GM12878 (cell line): Measurements from ENCODE around the gene SYNGAP1. TPM values are rescaled to one million over a fixed set of nuclear protein-coding genes. Genes with fewer than 3 reads are reported as not detected.

Source experiments
- ATAC-seq: fragments of 200-7000 bp; cut with Tn5 transposase; 3 replicates; pipeline ENCODE4 v1.9.1; 2020; ENCODE audit warnings: mild to moderate bottlenecking, moderate library complexity
- BruUV-seq: library from RNA; stranded (reverse); fragments of 400-500 nt; replicated peaks from 2 replicates; lab custom pipeline; 2021; lab: Mats Ljungman, UMichigan
- CTCF ChIA-PET: fragments of 300-600 bp; sonication (Branson Sonifier 250); formaldehyde crosslinking; extraction: SDS; loops from one replicate; lab custom pipeline; 2021; ENCODE audit warnings: inconsistent platforms; lab: Yijun Ruan, JAX
- POLR2A ChIA-PET: fragments of 350-600 bp; formaldehyde crosslinking; extraction: SDS; loops from one replicate; lab custom pipeline; 2021; ENCODE audit warnings: inconsistent platforms; lab: Charles Lee
- RAD21 ChIA-PET: fragments of 300-600 bp; sonication (Branson Sonifier 250); formaldehyde crosslinking; loops from one replicate; lab custom pipeline; 2023; ENCODE audit warnings: antibody characterized with exemption; ENCODE audit not compliant: unreplicated experiment; lab: Charles Lee
- SMC1A ChIA-PET: fragments of 300-600 bp; sonication (Branson Sonifier 250); formaldehyde crosslinking; loops from one replicate; lab custom pipeline; 2023; ENCODE audit not compliant: unreplicated experiment, uncharacterized antibody; lab: Charles Lee
- DNase-seq: peaks from one replicate; pipeline ENCODE4 v3.0.0-alpha.2; 2011; ENCODE audit warnings: low read depth, low spot score
- FAIRE-seq: peaks from 3 replicates; lab custom pipeline; 2011; peaks lifted over from hg19 to GRCh38; lab: Jason Lieb, UNC
- H2AFZ ChIP-seq: 2 replicates; pipeline ENCODE4 v1.6.0; 2011; ENCODE audit warnings: low read depth, low read length, control low read depth; ENCODE audit not compliant: control insufficient read depth
- H3K27ac ChIP-seq: 2 replicates; pipeline ENCODE4 v1.5.1; 2011; ENCODE audit warnings: control low read depth; ENCODE audit not compliant: control insufficient read depth, insufficient read depth
- H3K27me3 ChIP-seq, 2 experiments: replicated peaks in 1 of 2; 2 replicates each; pipeline versions ENCODE4 v1.6.0 to v1.6.1; 2011; ENCODE audit warnings: low read length in 1 of 2; ENCODE audit not compliant: control insufficient read depth in 2 of 2, insufficient read depth in 2 of 2
- H3K36me3 ChIP-seq, 2 experiments: 2 replicates each; pipeline ENCODE4 v1.5.1; 2011; ENCODE audit warnings: low read length in 1 of 2; ENCODE audit not compliant: control insufficient read depth in 2 of 2, insufficient read depth in 2 of 2
- H3K4me1 ChIP-seq: 2 replicates; pipeline ENCODE4 v1.6.1; 2011; ENCODE audit warnings: mild to moderate bottlenecking, low read length, moderate library complexity, mixed read lengths; ENCODE audit not compliant: control insufficient read depth, insufficient read depth
- H3K4me2 ChIP-seq: 2 replicates; pipeline ENCODE4 v1.6.0; 2011; ENCODE audit warnings: control low read depth; ENCODE audit not compliant: control insufficient read depth, insufficient read depth
- H3K4me3 ChIP-seq: fragments of 200-600 bp; sonication (generic); 2 replicates; pipeline ENCODE4 v1.5.1; 2016
- H3K79me2 ChIP-seq: 2 replicates; pipeline ENCODE4 v1.6.0; 2011; ENCODE audit warnings: low read length; ENCODE audit not compliant: control insufficient read depth, insufficient read depth
- H3K9ac ChIP-seq: 2 replicates; pipeline ENCODE4 v1.8.0; 2011; ENCODE audit warnings: low read length, control low read depth, mixed read lengths; ENCODE audit not compliant: control insufficient read depth, insufficient read depth
- H3K9me3 ChIP-seq: replicated peaks from 3 replicates; pipeline ENCODE4 v1.5.1; 2011; ENCODE audit warnings: mild to moderate bottlenecking, low read length; ENCODE audit not compliant: control insufficient read depth, insufficient read depth
- H4K20me1 ChIP-seq: 2 replicates; pipeline ENCODE4 v1.6.0; 2011; ENCODE audit not compliant: control insufficient read depth, insufficient read depth
- BMI1 ChIP-seq: fragments of 450-650 bp; IDR thresholded peaks from 2 replicates; pipeline ENCODE4 v1.6.1; 2016; ENCODE audit warnings: mild to moderate bottlenecking, moderate library complexity, borderline replicate concordance
- CEBPB ChIP-seq, 2 experiments: fragments of 150-350 bp in 1 of 2; IDR thresholded peaks; 2 replicates each; pipeline ENCODE4 v1.6.1; 2012 to 2014; ENCODE audit warnings: low read depth in 2 of 2, low read length in 2 of 2, borderline replicate concordance in 1 of 2, inconsistent platforms in 1 of 2
- DPF2 ChIP-seq: fragments of 450-650 bp; IDR thresholded peaks from 2 replicates; pipeline ENCODE4 v1.6.1; 2017; ENCODE audit warnings: mild to moderate bottlenecking
- IKZF2 ChIP-seq, 2 experiments: fragments of 450-650 bp; IDR thresholded peaks; 2 replicates each; pipeline ENCODE4 v1.6.1; 2017; ENCODE audit warnings: mild to moderate bottlenecking in 2 of 2, moderate library complexity in 2 of 2
- KLF5 ChIP-seq: fragments of 450-650 bp; IDR thresholded peaks from 2 replicates; pipeline ENCODE4 v1.6.1; 2014; ENCODE audit warnings: mild to moderate bottlenecking; ENCODE audit not compliant: partially characterized antibody
- POLR2A ChIP-seq: IDR thresholded peaks from 2 replicates; pipeline ENCODE4 v1.6.1; 2011; ENCODE audit warnings: low read depth, mild to moderate bottlenecking, low read length
- RCOR1 ChIP-seq: conservative IDR thresholded peaks from 2 replicates; pipeline ENCODE4 v1.6.1; 2012; ENCODE audit warnings: low read depth, low read length, improper control_type of control experiment
- RUNX3 ChIP-seq: IDR thresholded peaks from 2 replicates; pipeline ENCODE4 v1.6.1; 2012; ENCODE audit warnings: low read length, inconsistent platforms
- SMAD5 ChIP-seq: IDR thresholded peaks from 2 replicates; pipeline ENCODE4 v1.6.1; 2016; ENCODE audit warnings: antibody characterized with exemption, low read depth
- SRF ChIP-seq, 2 experiments: IDR thresholded peaks; 2 replicates each; pipeline ENCODE4 v1.6.1; 2011; ENCODE audit warnings: low read depth in 2 of 2, low read length in 2 of 2, mild to moderate bottlenecking in 1 of 2, moderate library complexity in 1 of 2
- SUZ12 ChIP-seq: fragments of 200-600 bp; sonication (generic); IDR thresholded peaks from one replicate; pipeline ENCODE4 v1.6.1; 2018; ENCODE audit warnings: antibody characterized with exemption, mild to moderate bottlenecking; ENCODE audit not compliant: unreplicated experiment
- TCF3 ChIP-seq: IDR thresholded peaks from 2 replicates; pipeline ENCODE4 v1.6.1; 2012; ENCODE audit warnings: low read depth, mild to moderate bottlenecking, low read length, borderline replicate concordance; ENCODE audit not compliant: insufficient read depth
- ZNF217 ChIP-seq: fragments of 450-650 bp; IDR thresholded peaks from 2 replicates; pipeline ENCODE4 v1.6.1; 2017; ENCODE audit warnings: antibody characterized with exemption, mild to moderate bottlenecking
- WGBS: methylation state at CpG from one replicate; pipeline ENCODE4 v1.1.6; 2016; ENCODE audit warnings: low lambda C conversion rate; ENCODE audit not compliant: insufficient replicate concordance, insufficient coverage; ENCODE audit errors: missing lambda C conversion rate; 5-methylcytosine and 5-hydroxymethylcytosine counted together
- in situ Hi-C: fragments of 300-500 bp; cut with MboI; formaldehyde crosslinking; loops from 9 replicates; pipeline ENCODE4 v1.14.3; 2018; ENCODE audit warnings: mixed read lengths
- intact Hi-C: fragments of 100-400 bp; cut with micrococcal nuclease; formaldehyde crosslinking; loops from one replicate; pipeline ENCODE4 v1.14.2; 2022; ENCODE audit not compliant: unreplicated experiment
- polyA plus RNA-seq, 11 experiments: library from polyadenylated mRNA; depleted of rRNA in 4 of 11; unstranded in 6 of 11; stranded (reverse) in 5 of 11; fragments of >200 nt; fragmentation: Nextera tagmentation in 4 of 11; fragmentation: Illumina TruSeq in 1 of 11; extraction: Ambion mirVana in 4 of 11; extraction: Trizol in 1 of 11; gene quantifications; 1 replicate in 1 of 11; 2 replicates in 10 of 11; pipeline versions ENCODE4 v1.2.1 to v1.2.3, GENCODE V29; 2011 to 2016; ENCODE audit warnings: inconsistent platforms in 2 of 11, missing spikeins in 2 of 11, low read depth in 1 of 11
- total RNA-seq, 4 experiments: library from RNA; depleted of rRNA in 3 of 4; stranded (reverse); fragments of >200 nt in 3 of 4; fragmentation: Illumina TruSeq in 1 of 4; extraction: Trizol in 1 of 4; gene quantifications; 2 replicates each; pipeline versions ENCODE4 v1.2.1 to v1.2.3, GENCODE V29; 2013 to 2021
- TF ChIP-seq, protein P1 (sequence below): fragments of 450-650 bp; formaldehyde crosslinking; IDR thresholded peaks from 2 replicates; pipeline ENCODE4 v1.5.0; 2022; ENCODE audit warnings: mild to moderate bottlenecking, missing genetic modification characterization
- TF ChIP-seq, protein P2 (sequence below): IDR thresholded peaks from 2 replicates; pipeline ENCODE4 v1.6.1; 2011; ENCODE audit warnings: mild to moderate bottlenecking, low read depth, low read length, moderate library complexity; ENCODE audit not compliant: insufficient replicate concordance
- TF ChIP-seq, protein P3 (sequence below): fragments of 450-650 bp; IDR thresholded peaks from 2 replicates; pipeline ENCODE4 v1.6.1; 2016; ENCODE audit warnings: mild to moderate bottlenecking

SYNGAP1 gene
- total and polyA plus RNA-seq, 10 of the 15 experiments (the other 5 are each of a cell fraction or from before 2014, with no cell fraction given): 0.05 to 9.2 (median 1.2) TPM

DNA sequence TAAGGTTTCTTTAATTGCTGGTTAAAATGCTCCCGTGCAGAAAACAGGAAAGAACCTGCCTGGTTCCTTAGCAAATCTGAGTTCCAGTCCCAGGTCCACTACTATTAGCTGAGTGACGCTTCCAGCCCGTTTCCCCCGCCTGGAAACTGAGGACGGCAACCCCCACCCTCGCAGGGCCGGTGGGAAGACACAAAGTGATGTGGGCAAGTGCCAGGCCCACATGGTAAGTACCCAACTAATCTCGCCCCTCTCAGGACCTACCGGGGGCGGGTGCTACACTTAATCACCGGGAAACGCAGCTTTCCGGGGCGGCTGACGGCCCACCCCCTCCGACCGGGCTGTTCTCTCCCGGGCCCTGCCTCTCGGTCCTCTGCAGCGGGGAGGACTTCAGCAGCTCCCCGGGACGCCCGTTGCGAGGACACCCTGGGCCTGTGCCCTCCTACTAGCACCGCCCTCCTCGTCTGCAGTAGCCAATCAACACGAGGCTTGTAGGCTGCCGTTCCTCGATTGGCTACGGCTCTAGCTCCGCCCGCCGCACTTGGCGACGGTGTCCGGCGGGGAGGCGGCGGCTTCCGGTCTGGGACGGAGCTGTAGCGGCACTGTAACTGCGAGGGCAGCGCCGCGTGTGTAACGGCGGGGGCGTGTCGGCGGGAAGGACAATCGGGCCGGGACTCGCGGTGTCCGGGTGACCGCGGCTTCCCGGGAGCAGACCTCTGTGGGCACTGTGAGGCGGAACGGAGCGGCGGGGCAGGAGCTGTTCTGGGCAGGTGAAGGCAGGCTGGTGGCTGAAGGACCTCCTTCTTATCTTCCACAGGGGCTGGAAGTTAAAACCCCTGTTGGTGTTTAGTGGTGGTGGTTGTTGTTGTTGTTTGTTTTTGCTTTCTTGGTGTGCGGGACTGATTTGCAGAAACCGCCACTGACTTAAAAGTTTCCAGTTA is 34.4 kb downstream of the SYNGAP1 start, which contains the start of gene ZBTB9 (continued):
- no peak for TF ChIP-seq CEBPB (IDR thresholded peaks at IDR 0.05; ENCODE audit: borderline replicate concordance in 1 of 2, low read depth in 2 of 2, low read length in 2 of 2)
- TF ChIP-seq, protein P1, sequence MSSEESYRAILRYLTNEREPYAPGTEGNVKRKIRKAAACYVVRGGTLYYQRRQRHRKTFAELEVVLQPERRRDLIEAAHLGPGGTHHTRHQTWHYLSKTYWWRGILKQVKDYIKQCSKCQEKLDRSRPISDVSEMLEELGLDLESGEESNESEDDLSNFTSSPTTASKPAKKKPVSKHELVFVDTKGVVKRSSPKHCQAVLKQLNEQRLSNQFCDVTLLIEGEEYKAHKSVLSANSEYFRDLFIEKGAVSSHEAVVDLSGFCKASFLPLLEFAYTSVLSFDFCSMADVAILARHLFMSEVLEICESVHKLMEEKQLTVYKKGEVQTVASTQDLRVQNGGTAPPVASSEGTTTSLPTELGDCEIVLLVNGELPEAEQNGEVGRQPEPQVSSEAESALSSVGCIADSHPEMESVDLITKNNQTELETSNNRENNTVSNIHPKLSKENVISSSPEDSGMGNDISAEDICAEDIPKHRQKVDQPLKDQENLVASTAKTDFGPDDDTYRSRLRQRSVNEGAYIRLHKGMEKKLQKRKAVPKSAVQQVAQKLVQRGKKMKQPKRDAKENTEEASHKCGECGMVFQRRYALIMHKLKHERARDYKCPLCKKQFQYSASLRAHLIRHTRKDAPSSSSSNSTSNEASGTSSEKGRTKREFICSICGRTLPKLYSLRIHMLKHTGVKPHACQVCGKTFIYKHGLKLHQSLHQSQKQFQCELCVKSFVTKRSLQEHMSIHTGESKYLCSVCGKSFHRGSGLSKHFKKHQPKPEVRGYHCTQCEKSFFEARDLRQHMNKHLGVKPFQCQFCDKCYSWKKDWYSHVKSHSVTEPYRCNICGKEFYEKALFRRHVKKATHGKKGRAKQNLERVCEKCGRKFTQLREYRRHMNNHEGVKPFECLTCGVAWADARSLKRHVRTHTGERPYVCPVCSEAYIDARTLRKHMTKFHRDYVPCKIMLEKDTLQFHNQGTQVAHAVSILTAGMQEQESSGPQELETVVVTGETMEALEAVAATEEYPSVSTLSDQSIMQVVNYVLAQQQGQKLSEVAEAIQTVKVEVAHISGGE (CRISPR knock-in tag): no peak
- TF ChIP-seq, protein P2, sequence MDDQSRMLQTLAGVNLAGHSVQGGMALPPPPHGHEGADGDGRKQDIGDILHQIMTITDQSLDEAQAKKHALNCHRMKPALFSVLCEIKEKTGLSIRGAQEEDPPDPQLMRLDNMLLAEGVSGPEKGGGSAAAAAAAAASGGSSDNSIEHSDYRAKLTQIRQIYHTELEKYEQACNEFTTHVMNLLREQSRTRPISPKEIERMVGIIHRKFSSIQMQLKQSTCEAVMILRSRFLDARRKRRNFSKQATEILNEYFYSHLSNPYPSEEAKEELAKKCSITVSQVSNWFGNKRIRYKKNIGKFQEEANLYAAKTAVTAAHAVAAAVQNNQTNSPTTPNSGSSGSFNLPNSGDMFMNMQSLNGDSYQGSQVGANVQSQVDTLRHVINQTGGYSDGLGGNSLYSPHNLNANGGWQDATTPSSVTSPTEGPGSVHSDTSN: no peak

DNA sequence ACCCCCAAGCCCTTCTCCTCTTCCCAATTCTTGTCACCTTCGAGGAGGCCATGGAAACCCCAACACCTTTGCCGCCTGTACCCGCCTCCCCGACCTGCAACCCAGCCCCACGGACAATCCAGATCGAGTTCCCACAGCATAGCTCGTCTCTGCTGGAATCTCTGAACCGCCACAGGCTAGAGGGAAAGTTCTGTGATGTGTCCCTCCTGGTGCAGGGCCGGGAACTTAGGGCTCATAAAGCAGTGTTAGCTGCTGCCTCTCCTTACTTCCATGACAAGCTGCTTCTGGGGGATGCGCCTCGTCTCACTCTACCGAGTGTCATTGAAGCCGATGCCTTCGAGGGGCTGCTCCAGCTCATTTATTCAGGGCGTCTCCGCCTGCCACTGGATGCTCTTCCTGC is 35.2 kb downstream of the SYNGAP1 start:
- in situ Hi-C loops (no loop called here), intact Hi-C loops (no loop called here)
- SMC1A ChIA-PET: interaction anchor here (1.1 to 1.3 kb wide), 2 partner anchors 9 to 116 kb away, joined by 3 to 6 read pairs; no protein-coding TSS in a partner anchor
- no TSS peak for BruUV-seq
- POLR2A ChIA-PET: interaction anchor here (0.5 to 2.0 kb wide), 8 partner anchors 9 to 116 kb away, joined by 3 to 8 read pairs (median 6); no protein-coding TSS in a partner anchor
- DNase-seq: no peak
- H3K4me1 ChIP-seq: peaks cover 3% of the 10 kb centered on the region; the same call in 1 of the 2 replicates
- peaks cover 17% of the 10 kb centered on the region for H3K79me2 ChIP-seq
- RAD21 ChIA-PET: interaction anchor here (0.8 to 2.2 kb wide), 8 partner anchors 9 to 125 kb away, joined by 3 to 15 read pairs (median 4); partner anchors contain the start of gene BAK1
- FAIRE-seq: no peak
- peak overlapping the region; percentile 86 for H3K4me3 ChIP-seq
- peak overlapping the region; percentile 96 for H3K9ac ChIP-seq
- 77% methylated on average over 16 of the region's 16 CpGs for WGBS
- H3K27ac ChIP-seq: peak overlapping the region; percentile 54
- H4K20me1 ChIP-seq: no peaks in the 10 kb centered on the region
- H3K9me3 ChIP-seq: no peaks in the 10 kb centered on the region
- H3K36me3 ChIP-seq: no peaks in the 10 kb centered on the region; a peak in 1 of 4 replicates
- CTCF ChIA-PET: interaction anchor here (0.6 to 1.6 kb wide), 5 partner anchors 9 to 199 kb away, joined by 3 to 4 read pairs (median 4); no protein-coding TSS in a partner anchor
- no peaks in the 10 kb centered on the region for H3K27me3 ChIP-seq
- ATAC-seq: no peak
- H3K4me2 ChIP-seq: peak overlapping the region; percentile 89
- H2AFZ ChIP-seq: peak overlapping the region; percentile 86
- no peak for TF ChIP-seq POLR2A
- no peak for TF ChIP-seq TCF3
- no peak for TF ChIP-seq IKZF2 (IDR thresholded peaks at IDR 0.05)
- TF ChIP-seq ZNF217: no peak
- TF ChIP-seq SMAD5: no peak
- no peak for TF ChIP-seq BMI1
- no peak for TF ChIP-seq SUZ12
- no peak for TF ChIP-seq KLF5
- TF ChIP-seq SRF (IDR thresholded peaks at IDR 0.05; ENCODE audit: low read depth in 2 of 2, low read length in 2 of 2): no peak
- no peak for TF ChIP-seq RCOR1
- TF ChIP-seq, protein P3, sequence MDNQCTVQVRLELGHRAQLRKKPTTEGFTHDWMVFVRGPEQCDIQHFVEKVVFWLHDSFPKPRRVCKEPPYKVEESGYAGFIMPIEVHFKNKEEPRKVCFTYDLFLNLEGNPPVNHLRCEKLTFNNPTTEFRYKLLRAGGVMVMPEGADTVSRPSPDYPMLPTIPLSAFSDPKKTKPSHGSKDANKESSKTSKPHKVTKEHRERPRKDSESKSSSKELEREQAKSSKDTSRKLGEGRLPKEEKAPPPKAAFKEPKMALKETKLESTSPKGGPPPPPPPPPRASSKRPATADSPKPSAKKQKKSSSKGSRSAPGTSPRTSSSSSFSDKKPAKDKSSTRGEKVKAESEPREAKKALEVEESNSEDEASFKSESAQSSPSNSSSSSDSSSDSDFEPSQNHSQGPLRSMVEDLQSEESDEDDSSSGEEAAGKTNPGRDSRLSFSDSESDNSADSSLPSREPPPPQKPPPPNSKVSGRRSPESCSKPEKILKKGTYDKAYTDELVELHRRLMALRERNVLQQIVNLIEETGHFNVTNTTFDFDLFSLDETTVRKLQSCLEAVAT: no peak
- TF ChIP-seq RUNX3: no peak
- no peak for TF ChIP-seq DPF2
